Motor neuron (in vitro differentiated cells): ENCODE data around the gene SPATA7. TPM values are rescaled to one million over a fixed set of nuclear protein-coding genes. Genes with fewer than 3 reads are reported as not detected.
A peak's percentile ranks its signal among the peaks of the same experiment; 100 is the strongest.

Experiments
- ATAC-seq, 8 experiments: fragments of 200-7000 bp; cut with Tn5 transposase; replicated peaks in 6 of 8; 2 replicates each; pipeline ENCODE4 v1.8.0; 2021; ENCODE audit warnings: mild to moderate bottlenecking in 8 of 8, moderate library complexity in 8 of 8
- H3K27ac ChIP-seq, 2 donors: fragments of 250-450 bp; sonication (Bioruptor Pico); 2 replicates each; pipeline ENCODE4 v1.9.0; 2021; ENCODE audit warnings: antibody characterized with exemption in 2 of 2, mild to moderate bottlenecking in 2 of 2, moderate library complexity in 1 of 2
- H3K4me1 ChIP-seq, 2 donors: fragments of 250-450 bp; sonication (Bioruptor Pico); replicated peaks in 1 of 2; 2 replicates each; pipeline ENCODE4 v1.6.1; 2021; ENCODE audit warnings: antibody characterized with exemption in 2 of 2, mild to moderate bottlenecking in 2 of 2, moderate library complexity in 1 of 2
- H3K4me3 ChIP-seq, 5 donors: fragments of 250-450 bp; sonication (Bioruptor Pico); 2 replicates each; pipeline ENCODE4 v1.9.0; 2021; ENCODE audit warnings: antibody characterized with exemption in 5 of 5, mild to moderate bottlenecking in 5 of 5, moderate library complexity in 4 of 5
- WGBS, 10 experiments: fragments of 450-650 bp; shearing (Covaris generic); methylation state at CpG; one replicate each; pipeline ENCODE4 v1.0.0; 2022; 5-methylcytosine and 5-hydroxymethylcytosine counted together
- in situ Hi-C, 9 experiments: fragments of 400-800 bp; cut with MboI; loops; one replicate each; pipeline ENCODE4 v1.15.0; 2021; ENCODE audit warnings: low sequenced_read_pairs in 9 of 9, low pct_unique_long_range_greater_than_20kb in 2 of 9; ENCODE audit not compliant: unreplicated experiment in 9 of 9
- total RNA-seq, 8 experiments: library from RNA; unstranded; fragments of 300-600 nt; gene quantifications; 2 replicates each; pipeline versions ENCODE4 v1.2.3 to v1.2.4, GENCODE V29; 2022

The SPATA7 gene
- total RNA-seq, 8 experiments from 2014 or later, result 4.4 to 37.8 (median 24.9) TPM

- no peak for ATAC-seq
- Histone ChIP-seq H3K4me1 (peaks cover 3% of the 10 kb centered on the region in 2 donors), H3K27ac (no peak overlapping the region), H3K4me3 (no peak overlapping the region)
- in situ Hi-C loops, result no loop called here
- WGBS, 10 experiments, result 75 to 100% (median 94%) methylated on average over 1 to 2 of the region's 2 CpGs; no CpG with 5 or more reads in 1 of the 10 experiments
Measured at GRCh38 chr14:88476825-88477224, 91.4 kb downstream of the SPATA7 start.

DNA sequence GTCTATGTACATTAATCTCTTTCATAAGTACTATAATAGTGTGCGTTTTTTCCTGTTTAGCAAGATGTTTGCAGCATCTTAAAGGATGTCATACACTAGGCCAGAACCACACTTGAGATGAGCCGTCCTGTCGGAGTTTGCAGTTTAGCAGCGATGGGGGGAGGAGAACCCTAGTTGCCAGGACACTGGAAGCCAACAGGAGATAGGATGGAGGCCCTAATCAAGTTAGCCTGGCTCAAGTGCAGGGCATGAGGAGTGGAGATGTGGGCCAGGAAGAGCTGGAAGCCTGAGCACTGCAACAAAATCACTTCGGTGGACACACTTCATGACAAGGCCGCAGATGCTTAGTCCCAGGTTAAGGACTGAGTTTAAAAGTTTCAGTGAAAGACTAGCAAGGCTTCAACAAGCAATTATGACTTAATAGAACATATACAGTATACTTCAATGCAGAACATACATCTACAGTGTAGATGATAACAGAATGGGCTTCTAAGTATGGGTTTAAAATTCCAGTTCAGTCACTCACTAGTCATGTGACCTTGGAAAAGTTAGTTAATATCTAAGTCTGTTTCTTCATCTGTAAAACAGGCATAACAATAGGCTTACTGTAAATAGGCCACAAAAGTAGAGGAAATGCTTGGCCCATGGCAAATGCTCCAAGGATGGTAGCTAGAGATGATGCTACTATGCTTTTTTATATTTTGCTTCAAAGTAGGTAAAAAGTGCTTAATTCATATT is 92.2 kb downstream of the SPATA7 start:
- no peak overlapping the region for H3K4me3 ChIP-seq
- 53 to 100% (median 100%) methylated on average over 1 to 6 of the region's 6 CpGs; no CpG with 5 or more reads in 1 of the 10 experiments for WGBS, 10 experiments
- H3K27ac ChIP-seq, result no peak overlapping the region
- no peak for ATAC-seq
- peaks cover 3% of the 10 kb centered on the region in 2 donors for H3K4me1 ChIP-seq
- in situ Hi-C loops, result no loop called here

DNA sequence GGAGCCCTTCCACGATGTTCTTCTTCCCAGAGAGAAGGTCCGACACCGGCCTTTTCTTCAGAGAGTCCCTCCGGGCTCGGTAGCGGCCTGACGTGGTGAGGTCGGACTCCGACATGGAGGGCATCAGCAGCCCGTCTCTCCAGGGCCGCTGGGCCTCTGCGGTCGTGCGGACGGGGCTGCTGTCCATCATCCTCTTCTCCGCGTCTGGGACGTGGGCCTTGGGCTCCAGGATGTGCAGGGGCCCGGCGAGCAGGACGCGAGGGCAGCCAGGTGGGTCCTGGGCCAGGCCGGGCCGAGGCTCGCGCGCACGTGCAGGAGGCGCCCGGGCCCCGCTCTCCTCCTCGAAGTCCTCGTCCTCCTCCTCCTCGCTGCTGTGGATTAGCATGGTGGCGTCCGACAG is 93.5 kb downstream of the SPATA7 start:
- no peak overlapping the region for H3K4me3 ChIP-seq
- H3K27ac ChIP-seq, result no peak overlapping the region
- 94 to 100% (median 98%) methylated on average over 2 to 13 of the region's 36 CpGs; no CpG with 5 or more reads in 6 of the 10 experiments for WGBS, 10 experiments
- no peak for ATAC-seq
- H3K4me1 ChIP-seq, result peaks cover 3% of the 10 kb centered on the region in 2 donors
- in situ Hi-C loops, result no loop called here

DNA sequence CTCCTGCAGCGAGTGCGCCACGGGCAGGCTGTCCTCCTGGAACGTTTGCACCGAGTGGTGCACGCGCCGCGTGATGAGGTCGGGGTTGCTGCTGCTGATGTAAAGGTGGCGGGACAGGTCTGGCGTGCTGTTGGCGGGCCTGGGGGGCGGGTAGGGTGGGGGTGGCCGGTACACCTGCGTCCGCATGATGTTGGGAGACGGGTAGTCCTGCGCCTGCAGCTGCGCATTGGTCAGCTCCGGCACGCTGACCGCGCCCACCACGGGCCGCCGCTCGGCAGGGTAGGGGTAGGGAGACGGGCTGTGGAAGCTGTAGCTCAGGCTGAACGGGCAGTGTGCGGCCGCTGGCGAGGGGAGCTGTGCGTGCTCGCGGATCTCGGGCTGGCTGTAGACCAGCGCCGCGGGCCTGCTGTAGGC is 94.1 kb downstream of the SPATA7 start:
- ATAC-seq, result no peak
- H3K4me1 ChIP-seq, result peaks cover 3% of the 10 kb centered on the region in 2 donors
- WGBS, 10 experiments, result 100% methylated on average over 1 to 9 of the region's 40 CpGs; no CpG with 5 or more reads in 8 of the 10 experiments
- no peak overlapping the region for H3K27ac ChIP-seq
- in situ Hi-C loops, result no loop called here
- no peak overlapping the region for H3K4me3 ChIP-seq

DNA sequence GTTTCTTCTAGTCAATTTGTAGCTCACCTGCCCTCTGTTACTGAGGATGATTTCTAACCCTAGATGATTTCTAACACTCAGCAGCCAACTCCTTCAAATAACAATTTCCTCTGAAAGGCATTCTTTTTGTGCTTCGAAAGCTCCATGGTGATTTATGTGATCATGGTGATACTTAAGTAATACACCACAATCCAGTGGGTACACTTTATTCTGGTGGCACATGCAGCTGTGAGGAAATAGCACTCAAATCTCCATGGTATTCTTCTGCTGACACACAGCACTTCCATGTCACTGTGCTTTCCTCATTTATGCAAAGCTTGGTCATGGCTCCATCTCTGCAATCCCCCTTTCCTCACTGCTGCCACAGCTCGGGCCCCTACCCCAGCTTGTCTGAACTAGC is 95.6 kb downstream of the SPATA7 start:
- Histone ChIP-seq H3K4me3 (no peak overlapping the region), H3K27ac (no peak overlapping the region), H3K4me1 (peaks cover 3% of the 10 kb centered on the region in 2 donors)
- in situ Hi-C loops, result no loop called here
- WGBS, 10 experiments, result 54 to 80% (median 73%) methylated on average over 1 to 2 of the region's 2 CpGs; no CpG with 5 or more reads in 5 of the 10 experiments
- peak in 3 of 8 experiments; percentile 36 to 91 (median 70) for ATAC-seq

DNA sequence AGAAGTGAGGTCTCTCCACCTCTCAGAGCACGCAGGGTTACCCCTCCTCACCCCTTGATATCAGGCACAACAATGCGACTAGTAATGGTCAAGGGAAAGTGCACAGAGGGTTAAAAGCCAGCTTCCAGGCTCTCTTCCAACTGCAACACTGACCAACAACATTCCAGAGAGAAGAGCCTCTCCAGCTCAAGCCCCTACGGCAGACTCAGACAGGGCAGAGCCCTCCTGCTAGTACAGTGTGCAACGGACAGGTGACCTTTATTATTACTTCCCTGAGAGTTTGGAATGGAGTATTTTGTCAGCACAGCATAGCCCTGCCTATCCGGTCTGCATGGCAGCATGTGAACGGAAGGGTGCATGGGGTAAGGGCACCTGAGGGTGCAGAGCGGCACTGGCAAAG is 96.3 kb downstream of the SPATA7 start:
- Histone ChIP-seq H3K4me1 (peaks cover 3% of the 10 kb centered on the region in 2 donors), H3K27ac (no peak overlapping the region), H3K4me3 (no peak overlapping the region)
- 90 to 100% (median 100%) methylated on average over 1 to 2 of the region's 7 CpGs; no CpG with 5 or more reads in 6 of the 10 experiments for WGBS, 10 experiments
- in situ Hi-C loops, result no loop called here
- peak in 1 of 8 experiments; percentile 54 for ATAC-seq

- WGBS, 10 experiments, result 72 to 100% (median 100%) methylated on average over 1 to 3 of the region's 3 CpGs; no CpG with 5 or more reads in 1 of the 10 experiments
- Histone ChIP-seq H3K4me1 (peaks cover 3% of the 10 kb centered on the region in 2 donors), H3K27ac (no peak overlapping the region), H3K4me3 (no peak overlapping the region)
- no peak for ATAC-seq
- in situ Hi-C loops, result no loop called here
Measured at GRCh38 chr14:88482524-88482923, 97.1 kb downstream of the SPATA7 start.

Other genes starting within 250 kb of the SPATA7 start
- gene KCNK10, start 62.4 kb upstream of the SPATA7 start, total RNA-seq, result 1 to 10 TPM in 5 of 8 experiments, under 1 TPM in 3; 0.13 to 7.1 (median 5.1) TPM
- 10 to 100 TPM in 2 of 8 experiments, 1 to 10 TPM in 6; 3.6 to 19.2 (median 5.1) TPM for gene PTPN21, start 169.3 kb downstream of the SPATA7 start, total RNA-seq
- gene ZC3H14, start 177.4 kb downstream of the SPATA7 start, total RNA-seq, result 10 to 100 TPM; 32.3 to 64.7 (median 48.3) TPM